SKM-1 (cell line): ENCODE data around the gene LILRA6.
"Not testable (repeated sequence)": the region's sequence is repeated elsewhere in the genome, so short reads cannot be mapped to it uniquely, and the experiment has no call there.

ENCODE experiments used
- DNase-seq: peaks from one replicate; lab custom pipeline; 2025; ENCODE audit not compliant: unreplicated experiment; lab: John Stamatoyannopoulos, UW

Gene LILRA6

DNA sequence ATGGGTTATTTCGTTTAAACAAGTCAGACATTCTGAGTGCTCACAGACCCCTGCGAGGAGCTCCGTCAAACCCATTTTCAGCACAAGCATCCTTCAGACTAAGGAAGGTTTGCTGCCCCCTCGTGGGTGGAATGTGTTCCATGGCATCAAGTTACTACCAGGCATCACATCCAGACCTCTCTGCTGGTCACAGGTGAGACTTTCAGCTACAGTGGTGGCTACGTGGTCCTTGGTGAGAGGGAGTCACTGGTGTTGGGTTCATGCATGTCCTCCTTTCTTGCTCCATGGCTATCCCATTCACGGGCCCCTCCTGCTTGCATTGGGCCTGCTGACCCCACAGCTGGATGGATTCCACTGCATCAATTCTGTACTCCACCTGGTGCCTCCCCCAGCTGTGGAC is 23.5 kb upstream of the LILRA6 start:
- DNase-seq, result peak; percentile 24

DNA sequence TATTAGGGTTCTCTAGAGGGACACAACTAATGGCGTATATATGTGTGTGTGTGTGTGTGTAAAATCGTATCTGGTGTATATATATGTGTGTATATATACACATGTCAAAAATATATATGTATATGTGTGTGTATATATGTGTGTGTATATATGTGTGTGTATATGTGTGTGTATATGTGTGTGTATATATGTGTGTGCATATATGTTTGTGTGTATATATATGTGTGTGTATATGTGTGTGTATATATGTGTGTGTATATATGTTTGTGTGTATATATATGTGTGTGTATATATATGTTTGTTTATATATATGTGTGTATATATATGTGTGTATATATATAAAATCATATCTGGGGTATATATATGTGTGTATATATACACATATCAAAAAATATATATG is 19.9 kb upstream of the LILRA6 start:
- DNase-seq, result no peak

DNA sequence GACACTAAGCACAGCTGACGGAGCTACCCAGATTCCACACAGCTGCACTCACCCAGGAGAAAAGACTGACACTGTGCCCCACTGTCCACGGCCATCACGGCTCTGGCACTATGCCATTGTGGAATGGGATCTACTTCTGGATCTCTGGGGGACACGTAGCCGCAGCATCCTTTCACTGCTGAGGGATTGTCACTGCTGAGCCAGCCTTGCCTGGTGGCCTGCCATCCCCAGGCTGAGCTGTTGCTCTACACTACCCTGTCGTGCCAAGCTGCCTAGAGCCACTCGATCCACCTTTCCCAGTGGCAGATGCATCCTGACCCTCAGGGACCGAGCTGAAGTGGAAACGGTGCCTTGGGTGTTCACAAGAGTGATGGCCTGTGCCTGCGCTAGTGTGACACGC is 19.5 kb upstream of the LILRA6 start:
- no peak for DNase-seq

DNA sequence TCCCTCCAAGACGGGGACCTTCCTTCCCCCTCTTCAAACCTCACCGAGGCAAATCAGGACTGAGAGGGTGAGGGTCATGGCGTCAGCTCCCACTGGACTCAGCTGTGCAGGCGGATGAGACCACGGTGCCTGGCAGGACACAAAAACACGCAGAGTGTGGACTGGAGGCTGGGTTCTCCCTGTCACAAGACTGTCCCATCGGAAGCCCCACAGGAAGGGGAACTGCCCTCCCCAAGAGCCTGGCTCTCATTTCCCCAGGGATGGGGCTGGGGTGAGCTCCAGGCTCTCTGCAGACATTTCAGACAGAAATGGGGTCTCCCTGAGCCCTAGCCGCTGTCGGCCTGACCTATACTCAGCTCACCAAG is 14.5 kb upstream of the LILRA6 start, which contains the start of gene LILRB5:
Gene LILRB5 (minus strand): TSS at position 158 of the 365 bp plus-strand sequence. CDS start 80 bp downstream, at position 78.
- no peak for DNase-seq

DNA sequence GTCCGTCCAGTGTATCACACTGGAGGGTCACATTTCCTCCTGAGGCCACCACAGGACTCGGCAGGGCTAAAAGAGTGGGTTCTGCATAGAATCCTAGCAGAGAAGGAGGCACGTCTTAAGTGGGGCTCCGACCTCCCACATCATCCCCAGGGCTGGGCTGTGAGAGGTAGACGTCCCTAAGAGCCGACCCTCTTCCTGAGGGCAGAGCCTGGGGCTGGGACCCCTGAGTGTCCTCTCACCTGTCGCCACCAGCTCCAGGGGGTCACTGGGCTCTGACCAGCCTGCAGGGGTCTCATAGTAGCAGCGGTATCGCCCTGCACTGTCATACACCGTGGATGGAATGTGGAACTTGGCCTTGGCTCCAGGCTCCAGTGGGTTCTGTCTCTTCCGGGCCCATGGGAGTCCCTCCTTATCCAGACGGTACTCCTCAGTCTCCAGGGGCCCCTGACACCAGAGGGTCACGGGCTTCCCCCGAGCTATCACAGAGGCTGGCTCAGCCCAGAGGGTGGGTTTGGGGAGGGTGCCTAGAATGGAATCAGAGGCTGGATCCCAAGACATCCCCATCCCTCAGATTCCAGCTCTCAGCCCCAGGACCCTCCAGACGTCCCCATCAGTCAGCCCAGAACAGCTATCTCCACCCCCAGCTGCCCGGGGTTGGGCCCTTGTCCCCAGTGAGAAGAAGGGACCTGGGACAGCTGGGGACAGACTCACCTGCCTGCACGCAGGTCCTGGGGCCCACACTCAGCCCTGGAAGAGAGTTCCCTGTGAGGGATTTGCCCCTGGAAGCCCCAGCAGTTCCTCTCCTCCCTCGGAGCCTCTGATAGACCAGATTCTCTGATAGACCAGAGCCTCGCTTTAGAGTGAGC is 13.9 kb upstream of the LILRA6 start:
- DNase-seq, result no peak

DNA sequence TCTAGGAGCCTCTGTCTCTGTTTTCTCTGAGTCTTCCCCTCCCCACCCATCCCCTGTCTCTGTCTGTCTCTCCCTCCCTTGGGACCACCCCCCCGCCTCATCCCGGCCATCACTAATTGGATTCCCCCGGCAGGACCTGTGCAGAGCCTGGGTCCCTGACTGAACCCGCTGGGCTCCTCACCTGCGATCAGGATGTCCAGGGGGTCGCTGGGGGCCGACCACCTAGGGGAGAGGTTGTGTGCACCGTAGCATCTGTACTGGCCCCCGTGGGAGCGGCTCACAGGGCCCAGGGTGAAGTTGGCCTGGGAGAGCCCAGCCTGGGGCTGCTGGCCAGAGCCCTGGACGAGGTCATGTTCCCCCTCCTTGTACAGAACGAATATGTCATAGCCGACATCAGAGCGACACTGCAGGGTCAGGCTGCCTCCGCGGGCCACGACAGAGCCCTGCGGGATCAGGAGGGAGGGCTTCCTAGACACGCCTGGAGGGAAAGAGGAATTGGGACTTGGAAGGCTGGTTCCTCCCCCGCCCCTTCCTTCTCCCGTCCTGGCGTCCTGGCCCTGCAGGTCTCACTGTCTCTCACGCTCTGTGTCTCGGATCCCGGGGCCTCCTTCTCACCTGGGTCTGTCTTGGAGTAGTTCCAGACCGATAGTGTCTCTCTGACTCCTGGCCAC is 12.7 kb upstream of the LILRA6 start:
- DNase-seq, result no peak

DNA sequence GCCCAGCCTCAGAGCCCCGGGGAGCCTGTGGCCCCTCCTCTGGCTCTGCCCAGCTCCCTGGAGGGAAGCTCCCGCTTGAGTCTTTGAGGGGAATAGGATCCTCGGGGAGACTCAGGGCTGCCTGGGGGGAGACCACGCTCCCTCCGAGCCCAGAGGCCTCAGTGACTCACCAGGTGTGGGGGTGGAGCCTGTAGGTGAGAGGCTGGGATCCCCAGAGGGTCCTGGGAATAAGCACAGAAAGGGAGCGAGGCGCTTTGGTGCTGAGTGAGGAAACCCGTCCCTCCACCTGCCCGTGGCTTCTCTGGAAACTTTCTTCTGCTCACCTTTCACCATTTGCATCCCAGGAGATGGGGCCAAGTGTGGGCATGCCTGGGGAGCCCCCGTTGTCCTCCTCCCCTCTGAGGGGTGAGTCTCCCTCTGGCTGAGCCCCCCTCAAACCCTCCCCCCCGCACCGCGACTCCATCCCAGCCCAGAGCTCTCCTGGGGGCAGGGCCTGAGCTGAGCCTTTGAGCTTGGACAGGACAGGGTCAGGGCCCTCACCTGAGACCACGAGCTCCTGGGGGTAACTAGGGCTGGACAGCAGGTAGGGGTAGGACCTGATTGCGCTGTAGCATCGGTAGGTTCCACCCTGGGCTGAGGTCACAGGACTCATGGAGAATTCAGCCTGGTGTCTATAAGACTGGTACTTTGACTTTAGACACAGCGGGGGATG is 11.8 kb upstream of the LILRA6 start:
- no peak for DNase-seq

DNA sequence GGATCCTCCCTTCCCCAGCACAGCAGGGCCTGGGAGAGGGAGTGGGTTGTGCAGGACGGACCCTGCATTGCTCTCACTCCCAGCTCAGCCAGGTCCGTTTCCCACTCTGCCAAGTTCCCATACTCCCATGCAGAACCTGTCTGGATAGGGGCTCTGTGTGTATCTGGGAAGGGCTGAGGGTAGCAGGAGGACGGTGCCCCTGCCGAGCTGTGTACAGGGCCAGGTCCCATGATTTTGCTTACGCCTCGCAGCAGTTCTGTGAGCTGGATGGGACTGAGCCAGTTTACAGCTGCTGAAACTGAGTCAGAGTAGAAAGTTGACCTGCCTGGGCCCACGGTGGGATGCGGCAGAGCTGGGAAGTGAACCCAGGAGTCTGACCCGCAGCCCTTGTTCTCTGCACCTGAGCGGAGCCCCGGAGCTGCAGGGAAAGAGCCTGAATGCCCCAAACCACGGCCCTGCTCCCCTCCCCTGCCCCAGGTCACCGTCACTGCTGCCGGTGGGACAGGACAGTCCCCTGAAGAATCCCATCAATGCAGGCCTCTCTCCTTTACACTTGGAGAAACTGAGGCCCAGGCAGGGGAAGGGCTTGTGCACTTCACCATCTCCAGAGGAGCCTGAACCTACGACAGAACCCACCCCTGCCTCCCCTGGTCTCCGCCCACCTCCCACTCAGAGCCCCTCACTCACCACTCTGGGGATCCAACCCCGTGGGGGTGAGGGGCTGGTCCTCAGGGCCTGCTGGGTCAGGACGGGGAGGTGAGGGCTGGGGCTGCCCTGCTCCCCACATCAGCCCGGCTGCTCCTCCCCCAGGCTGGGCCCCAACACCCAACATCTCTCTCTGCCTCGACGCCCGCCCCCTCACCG is 11.0 kb upstream of the LILRA6 start:
- DNase-seq, result no peak

DNA sequence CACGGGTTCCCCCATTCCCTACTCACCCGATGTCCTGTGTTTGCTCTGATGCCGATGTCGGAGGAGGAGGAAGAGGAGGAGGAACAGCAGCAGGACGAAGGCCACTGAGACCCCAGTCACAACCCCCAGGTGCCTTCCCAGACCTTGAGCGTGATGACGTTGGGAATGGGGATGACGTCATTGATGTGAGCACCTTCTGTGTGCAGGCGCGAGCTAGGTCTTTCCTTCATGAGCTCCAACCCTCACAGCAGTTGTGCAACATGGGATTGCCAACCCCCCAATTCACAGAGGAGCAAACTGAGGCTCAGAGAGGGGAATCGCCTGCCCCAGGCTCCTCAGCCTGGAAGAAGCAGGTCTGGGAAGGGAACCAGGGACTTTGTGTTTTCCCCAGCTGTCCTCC is 10.3 kb upstream of the LILRA6 start:
- no peak for DNase-seq

DNA sequence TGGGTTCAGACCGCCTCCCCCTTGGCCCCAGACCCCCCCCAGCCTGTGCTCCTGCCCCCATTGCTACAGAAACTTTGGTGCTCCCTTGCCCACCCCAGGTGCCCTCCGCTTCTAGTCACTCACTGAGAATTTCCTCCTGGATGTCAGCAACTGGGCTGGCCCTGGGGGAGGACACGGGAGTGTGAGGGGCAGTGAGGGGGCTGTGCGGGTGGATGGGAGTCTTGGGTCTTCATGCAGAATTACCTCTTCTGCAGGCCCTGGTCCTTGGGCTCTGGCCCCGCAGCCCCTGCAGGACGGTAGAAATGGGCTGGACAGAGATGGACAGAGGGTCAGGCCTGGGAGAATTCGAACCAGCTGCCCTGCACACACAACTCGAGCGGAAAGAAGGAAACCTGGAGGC is 9.7 kb upstream of the LILRA6 start:
- no peak for DNase-seq

DNA sequence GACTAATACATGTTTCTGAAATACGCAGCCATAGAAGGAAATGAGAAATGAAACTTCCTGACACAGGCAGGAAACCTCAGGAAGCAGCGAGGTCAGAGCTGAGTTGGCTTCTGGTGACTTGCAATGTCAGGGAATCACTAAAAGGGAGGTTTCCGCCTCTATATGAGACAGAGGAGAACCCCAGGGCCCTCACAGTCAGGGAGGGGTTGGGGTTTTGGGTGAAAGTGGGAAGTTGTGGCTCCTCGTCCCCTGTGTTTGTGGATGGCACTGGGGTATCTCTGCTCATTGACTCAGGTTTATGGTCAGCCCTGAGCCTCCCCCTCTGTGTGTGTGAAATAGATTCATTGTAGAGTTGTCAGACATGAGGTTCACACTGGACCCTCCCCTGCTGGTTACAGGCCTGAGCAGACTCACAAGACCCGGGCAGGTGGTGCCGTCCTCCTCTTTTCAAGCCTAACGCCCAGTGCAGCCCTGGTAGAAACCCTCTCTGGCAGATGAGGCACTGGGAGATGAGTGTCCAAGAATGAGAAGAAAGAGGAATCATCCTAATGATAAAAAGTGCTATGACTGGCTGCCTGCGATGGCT is 5.5 kb upstream of the LILRA6 start:
- DNase-seq, result peak; percentile 6

DNA sequence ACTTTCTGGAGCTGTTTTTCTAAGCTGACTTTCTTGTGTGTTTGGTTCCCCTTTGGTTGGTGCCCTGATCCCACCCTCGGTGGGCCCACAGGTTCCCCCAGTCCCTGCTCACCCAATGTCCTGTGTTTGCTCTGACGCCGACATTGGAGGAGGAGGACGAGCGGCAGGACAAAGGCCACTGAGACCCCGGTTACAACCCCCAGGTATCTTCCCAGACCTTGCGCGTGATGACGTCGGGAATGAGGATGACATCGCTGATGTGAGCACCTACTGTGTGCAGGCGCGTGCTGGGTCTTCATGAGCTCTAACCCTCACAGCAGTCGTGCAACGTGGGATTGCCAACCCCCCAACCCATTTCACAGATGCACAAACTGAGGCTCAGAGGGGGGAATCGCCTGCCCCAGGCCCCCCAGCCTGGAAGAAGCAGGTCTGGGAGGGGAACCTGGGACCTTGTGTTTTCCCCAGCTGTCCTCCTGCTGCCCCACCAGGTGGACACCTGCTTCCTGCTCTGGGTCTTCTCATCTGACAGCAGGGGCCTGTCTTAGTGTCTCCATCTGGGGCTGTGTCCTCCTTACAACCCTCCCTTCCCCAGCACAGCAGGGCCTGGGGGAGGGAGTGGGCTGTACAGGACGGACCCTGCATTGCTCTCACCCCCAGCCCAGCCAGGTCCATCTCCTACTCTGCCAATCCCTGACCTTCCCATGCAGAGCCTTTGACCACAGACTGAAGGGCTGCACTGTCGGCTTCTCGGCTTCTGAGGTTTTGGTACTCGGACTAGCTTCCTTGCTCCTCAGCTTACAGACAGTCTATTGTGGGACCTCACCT is 4.7 kb upstream of the LILRA6 start:
- no peak for DNase-seq

DNA sequence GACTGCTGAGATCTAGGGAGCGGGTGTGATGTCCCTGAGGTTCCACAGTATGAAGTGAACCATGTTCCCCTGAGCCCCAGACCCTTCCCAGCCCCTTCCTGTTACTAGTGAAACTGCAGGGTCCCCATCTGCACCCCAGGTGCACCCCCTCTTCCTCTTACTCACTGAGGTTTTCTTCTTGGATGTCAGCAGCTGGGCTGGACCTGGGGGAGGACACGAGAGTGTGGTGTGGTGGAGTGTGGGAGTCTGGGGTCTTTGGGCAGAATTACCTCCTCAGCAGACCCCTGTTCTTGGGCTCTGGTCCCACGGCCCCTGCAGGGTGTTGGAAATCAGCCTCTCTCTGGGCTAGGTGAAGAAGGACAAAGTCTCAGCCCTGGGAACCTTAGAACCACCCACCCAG is 3.3 kb upstream of the LILRA6 start:
- no peak for DNase-seq

DNA sequence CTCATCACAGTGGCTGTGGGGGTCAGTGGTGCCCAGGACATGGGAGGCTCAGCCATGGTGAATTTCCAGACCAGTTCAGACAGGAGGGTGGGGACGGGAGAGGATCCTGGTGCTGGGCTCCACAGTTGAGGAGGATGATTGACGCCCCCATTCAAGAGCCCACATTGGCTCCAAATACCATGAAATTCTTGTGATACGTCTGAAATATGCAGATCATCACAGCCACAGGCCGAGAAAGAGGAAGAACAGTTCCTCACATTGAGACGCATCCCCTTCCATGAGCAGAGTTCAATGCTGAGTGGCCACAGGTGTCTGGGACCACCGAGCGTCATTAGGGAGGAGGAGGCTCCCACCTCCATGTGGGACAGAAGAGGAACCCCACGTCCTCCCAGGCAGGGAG is 1.2 kb upstream of the LILRA6 start:
- DNase-seq, result not testable (repeated sequence)

DNA sequence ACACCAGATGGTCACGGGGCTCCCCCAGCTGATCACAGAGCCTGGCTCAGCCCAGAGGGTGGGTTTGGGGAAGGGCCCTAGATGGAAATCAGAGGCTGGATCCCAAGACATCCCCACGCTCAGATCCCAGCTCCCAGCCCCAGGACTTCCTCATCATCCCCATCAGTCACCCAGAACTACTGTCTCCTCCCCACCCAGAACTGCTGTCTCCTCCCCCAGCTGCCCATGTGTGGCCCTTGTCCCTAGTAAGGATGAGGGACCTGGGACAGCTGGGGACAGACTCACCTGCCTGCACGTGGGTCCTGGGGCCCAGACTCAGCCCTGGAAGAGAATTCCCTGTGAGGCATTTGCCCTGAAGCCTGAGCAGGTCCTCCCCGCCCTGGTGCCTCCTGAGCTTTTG is 356 bp downstream of the LILRA6 start:
- not testable (repeated sequence) for DNase-seq

DNA sequence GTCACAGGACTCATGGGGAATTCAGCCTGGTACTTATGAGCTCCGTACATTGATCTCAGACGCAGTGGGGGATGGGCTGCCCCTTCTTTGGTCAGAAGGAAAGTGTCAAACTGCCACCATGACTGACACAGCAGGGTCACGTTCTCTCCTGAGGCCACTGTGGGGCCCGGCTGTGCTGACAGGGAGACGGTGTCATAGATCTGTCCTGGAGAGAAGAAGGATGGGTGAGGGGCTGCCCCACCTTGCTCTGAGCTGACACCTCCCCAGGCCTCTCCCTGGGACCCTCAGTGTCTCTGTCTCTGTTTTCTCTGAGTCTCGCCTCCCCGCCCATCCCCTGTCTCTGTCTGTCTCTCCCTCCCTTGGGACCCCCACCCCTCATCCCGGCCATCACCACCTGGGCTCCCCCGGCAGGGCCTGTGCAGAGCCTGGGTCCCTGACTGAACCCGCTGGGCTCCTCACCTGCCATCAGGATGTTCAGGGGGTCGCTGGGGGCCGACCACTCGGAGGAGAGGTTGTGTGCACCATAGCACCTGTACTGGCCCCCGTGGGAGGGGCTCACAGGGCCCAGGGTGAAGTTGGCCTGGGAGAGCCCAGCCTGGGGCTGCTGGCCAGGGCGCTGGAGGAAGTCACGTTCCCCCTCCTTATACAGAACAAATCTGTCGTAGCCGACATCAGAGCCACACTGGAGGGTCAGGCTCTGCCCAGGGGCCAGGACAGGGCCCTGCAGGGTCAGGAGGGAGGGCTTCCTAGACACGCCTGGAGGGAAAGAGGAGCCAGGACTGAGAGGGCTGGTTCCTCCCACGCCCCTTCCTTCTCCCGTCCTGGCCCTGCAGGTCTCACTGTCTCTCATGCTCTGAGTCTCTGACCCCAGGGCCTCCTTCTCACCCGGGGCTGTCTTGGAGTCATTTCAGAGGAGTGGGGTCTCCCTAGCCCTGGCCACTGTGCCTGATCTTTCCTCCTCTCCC is 1.9 kb downstream of the LILRA6 start:
- DNase-seq, result not testable (repeated sequence)

DNA sequence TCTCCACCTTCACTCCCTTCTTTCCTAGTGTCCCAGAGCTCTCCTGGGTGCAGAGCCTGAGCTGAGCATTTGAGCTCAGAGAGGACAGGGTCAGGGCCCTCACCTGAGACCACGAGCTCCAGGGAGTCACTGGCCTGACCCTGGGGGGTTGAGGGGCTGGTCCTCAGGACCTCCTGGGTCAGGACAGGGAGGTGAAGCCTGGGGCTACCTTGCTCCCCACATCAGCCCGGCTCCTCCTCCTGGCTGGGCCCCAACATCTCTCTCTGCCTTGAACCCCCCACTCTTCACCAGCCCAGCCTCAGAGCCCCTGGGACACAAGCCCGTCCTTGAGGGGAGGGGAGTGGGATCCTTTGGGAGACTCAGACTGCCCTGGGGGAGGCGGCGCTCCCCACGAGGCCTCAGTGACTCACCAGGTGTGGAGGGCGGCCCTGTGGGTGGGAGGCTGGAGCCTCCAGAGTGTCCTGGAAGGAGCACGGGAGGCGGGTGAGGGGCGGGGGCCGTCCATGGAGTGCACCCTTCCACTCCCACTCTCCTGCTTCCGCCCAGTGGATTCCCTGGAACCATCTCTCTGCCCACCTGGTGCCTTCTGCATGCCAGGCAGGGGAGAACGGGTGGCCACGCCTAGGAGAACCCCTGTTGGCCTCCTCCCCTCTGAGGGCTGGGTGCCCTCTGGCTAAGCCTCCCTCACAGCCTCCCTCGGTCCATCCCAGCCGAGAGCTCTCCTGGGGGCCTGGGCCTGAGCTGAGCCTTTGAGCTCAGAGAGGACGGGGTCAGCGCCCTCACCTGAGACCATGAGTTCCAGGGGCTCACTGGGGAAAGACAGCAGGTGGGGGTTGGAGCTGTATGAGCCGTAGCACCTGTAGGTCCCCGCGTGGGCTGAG is 2.9 kb downstream of the LILRA6 start:
- DNase-seq, result not testable (repeated sequence)

DNA sequence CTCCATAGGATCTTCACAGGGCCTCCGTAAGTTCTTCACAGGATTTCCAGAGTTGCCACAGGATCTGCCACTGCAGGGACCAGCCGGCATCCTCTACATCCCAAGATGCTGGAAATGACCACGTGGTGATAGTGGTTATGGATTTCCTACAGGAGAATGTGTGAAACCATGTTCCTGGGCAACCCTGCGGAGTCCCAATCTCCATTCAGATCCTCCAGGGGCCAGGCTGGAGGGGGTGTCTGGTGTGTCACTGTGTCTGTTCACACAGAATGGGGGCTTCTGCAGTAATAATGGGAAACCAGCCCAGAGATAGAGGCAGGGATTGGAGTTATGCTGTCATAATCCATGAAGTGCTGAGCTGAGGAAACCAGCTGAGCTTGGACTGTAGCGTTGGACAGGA is 8.6 kb downstream of the LILRA6 start:
- no peak for DNase-seq
